GM12801 (cell line): ENCODE data around the gene TXNDC15.

Source experiments
- CTCF ChIP-seq: IDR thresholded peaks from one replicate; pipeline ENCODE4 v1.5.1; 2011; ENCODE audit warnings: control low read depth; ENCODE audit not compliant: insufficient read length; ENCODE audit errors: extremely low read depth

Gene TXNDC15

GRCh38 chr5:134932508-134932907 lies 58.3 kb downstream of the TXNDC15 start:
- no peak for TF ChIP-seq CTCF

GRCh38 chr5:134934202-134934601 lies 60.0 kb downstream of the TXNDC15 start:
- TF ChIP-seq CTCF: no peak

- no peak for TF ChIP-seq CTCF
Measured at GRCh38 chr5:134935711-134936602, 61.8 kb downstream of the TXNDC15 start.

- TF ChIP-seq CTCF: no peak
Measured at GRCh38 chr5:134937526-134937925, 63.4 kb downstream of the TXNDC15 start.

- no peak for TF ChIP-seq CTCF
Measured at GRCh38 chr5:134938030-134938429, 63.9 kb downstream of the TXNDC15 start.

GRCh38 chr5:134939500-134939899 lies 65.3 kb downstream of the TXNDC15 start:
- no peak for TF ChIP-seq CTCF

- no peak for TF ChIP-seq CTCF
Measured at GRCh38 chr5:134943547-134943946, 69.4 kb downstream of the TXNDC15 start.
